Measurements from ENCODE around the gene HPCA. TPM values are rescaled to one million over a fixed set of nuclear protein-coding genes. Genes with fewer than 3 reads are reported as not detected.

Gene HPCA
- total and polyA plus RNA-seq, 2 of the 13 experiments (the other 11 are each of a cell fraction or from before 2014, with no cell fraction given), result not detected

DNA sequence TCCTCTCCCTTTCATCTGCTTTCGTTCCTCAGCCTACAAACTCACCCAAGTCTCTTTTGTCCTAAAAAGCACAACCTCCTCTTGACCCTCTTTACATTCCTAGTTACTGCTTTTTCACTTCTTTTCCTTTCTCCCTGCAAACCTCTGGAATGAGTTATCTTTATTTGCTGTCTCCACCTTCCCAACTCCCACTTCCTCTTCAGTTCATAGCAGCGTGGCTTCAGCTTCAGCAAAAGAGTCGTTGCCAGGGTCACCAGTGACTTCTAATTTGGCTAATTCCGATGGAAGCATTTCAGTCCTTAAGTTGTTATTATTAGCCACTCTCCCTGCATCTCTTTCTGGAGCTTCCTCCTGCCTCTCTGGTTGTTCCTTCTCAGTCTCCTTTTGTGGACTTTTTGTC is 21.1 kb downstream of the HPCA start (continued):
- TF ChIP-seq, protein P1, sequence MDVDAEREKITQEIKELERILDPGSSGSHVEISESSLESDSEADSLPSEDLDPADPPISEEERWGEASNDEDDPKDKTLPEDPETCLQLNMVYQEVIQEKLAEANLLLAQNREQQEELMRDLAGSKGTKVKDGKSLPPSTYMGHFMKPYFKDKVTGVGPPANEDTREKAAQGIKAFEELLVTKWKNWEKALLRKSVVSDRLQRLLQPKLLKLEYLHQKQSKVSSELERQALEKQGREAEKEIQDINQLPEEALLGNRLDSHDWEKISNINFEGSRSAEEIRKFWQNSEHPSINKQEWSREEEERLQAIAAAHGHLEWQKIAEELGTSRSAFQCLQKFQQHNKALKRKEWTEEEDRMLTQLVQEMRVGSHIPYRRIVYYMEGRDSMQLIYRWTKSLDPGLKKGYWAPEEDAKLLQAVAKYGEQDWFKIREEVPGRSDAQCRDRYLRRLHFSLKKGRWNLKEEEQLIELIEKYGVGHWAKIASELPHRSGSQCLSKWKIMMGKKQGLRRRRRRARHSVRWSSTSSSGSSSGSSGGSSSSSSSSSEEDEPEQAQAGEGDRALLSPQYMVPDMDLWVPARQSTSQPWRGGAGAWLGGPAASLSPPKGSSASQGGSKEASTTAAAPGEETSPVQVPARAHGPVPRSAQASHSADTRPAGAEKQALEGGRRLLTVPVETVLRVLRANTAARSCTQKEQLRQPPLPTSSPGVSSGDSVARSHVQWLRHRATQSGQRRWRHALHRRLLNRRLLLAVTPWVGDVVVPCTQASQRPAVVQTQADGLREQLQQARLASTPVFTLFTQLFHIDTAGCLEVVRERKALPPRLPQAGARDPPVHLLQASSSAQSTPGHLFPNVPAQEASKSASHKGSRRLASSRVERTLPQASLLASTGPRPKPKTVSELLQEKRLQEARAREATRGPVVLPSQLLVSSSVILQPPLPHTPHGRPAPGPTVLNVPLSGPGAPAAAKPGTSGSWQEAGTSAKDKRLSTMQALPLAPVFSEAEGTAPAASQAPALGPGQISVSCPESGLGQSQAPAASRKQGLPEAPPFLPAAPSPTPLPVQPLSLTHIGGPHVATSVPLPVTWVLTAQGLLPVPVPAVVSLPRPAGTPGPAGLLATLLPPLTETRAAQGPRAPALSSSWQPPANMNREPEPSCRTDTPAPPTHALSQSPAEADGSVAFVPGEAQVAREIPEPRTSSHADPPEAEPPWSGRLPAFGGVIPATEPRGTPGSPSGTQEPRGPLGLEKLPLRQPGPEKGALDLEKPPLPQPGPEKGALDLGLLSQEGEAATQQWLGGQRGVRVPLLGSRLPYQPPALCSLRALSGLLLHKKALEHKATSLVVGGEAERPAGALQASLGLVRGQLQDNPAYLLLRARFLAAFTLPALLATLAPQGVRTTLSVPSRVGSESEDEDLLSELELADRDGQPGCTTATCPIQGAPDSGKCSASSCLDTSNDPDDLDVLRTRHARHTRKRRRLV (CRISPR knock-in tag; IDR thresholded peaks at IDR 0.05), result no peak

DNA sequence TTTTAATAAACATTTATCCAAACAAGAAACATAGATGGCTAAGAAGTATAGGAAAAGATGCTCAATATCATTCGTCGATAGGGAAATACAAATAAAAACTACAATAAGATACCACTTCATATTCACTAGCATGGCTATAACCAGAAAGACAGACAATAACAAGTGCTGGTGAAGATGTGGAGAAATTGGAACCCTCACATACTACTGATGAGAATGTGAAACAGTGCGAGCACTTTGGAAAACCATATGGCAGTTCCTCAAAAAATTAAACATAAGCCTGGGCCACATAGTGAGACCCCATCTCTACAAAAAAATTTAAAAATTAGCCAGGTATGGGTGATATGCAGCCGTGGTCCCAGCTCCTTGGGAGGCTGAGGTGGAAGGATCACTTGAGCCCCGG is 24.0 kb downstream of the HPCA start:
- in situ Hi-C loops (cut with HindIII; ENCODE audit: extremely low pct_ligation_motif_present, low pct_unique_long_range_greater_than_20kb) (no loop called here), intact Hi-C loops (cut with micrococcal nuclease; ENCODE audit: unreplicated experiment) (no loop called here)
- FAIRE-seq (no peak), ATAC-seq (no peak), DNase-seq (ENCODE audit: low spot score) (no peak)
- Histone ChIP-seq H2AFZ (ENCODE audit: low read length) (no peak overlapping the region), H3K9me3 (ENCODE audit: low read length) (no peaks in the 10 kb centered on the region), H3K27ac (ENCODE audit: extremely low read length, insufficient read depth, low read length) (no peak overlapping the region), H3K4me2 (ENCODE audit: low read depth, low read length) (no peak overlapping the region), H3K4me1 (ENCODE audit: insufficient read depth, low read length) (0 out of 2 replicates have a peak, but pooled peaks cover 7% of the 10 kb centered on the region), H4K20me1 (ENCODE audit: insufficient read depth, low read length) (no peaks in the 10 kb centered on the region), H3K36me3 (replicated peaks in 1 of 2; ENCODE audit: control insufficient read depth in 1 of 2, insufficient read depth in 2 of 2, low read length in 2 of 2) (no peaks in the 10 kb centered on the region), H3K79me2 (ENCODE audit: insufficient read depth, low read length) (no peaks in the 10 kb centered on the region), H3K9ac (ENCODE audit: insufficient read depth, low read depth, low read length) (no peak overlapping the region), H3K4me3 (replicated peaks in 1 of 3; ENCODE audit: insufficient read depth in 1 of 3, low read depth in 2 of 3, low read length in 3 of 3) (no peak overlapping the region), H3K27me3 (ENCODE audit: control insufficient read depth in 1 of 2, insufficient read depth in 2 of 2, low read length in 2 of 2) (peaks cover 0 to 8% of the 10 kb centered on the region in 2 experiments; a peak in 2 of 5 replicates)
- WGBS (ENCODE audit: low lambda C conversion rate), result 35% methylated on average over 5 of the region's 5 CpGs
- ChIA-PET POLR2A (no interaction called here), CTCF (ENCODE audit: low intra/inter-chr PET ratio, low total read pairs) (no interaction called here)
- BruUV-seq (replicated peaks), result no TSS peak
- no peak for TF ChIP-seq ZBTB49 (CRISPR knock-in tag; IDR thresholded peaks at IDR 0.05; ENCODE audit: borderline replicate concordance)
- TF ChIP-seq POGZ (CRISPR knock-in tag; IDR thresholded peaks at IDR 0.05), result no peak
- TF ChIP-seq HOXA5 (CRISPR knock-in tag; IDR thresholded peaks at IDR 0.05), result no peak
- no peak for TF ChIP-seq MXI1 (IDR thresholded peaks at IDR 0.05; ENCODE audit: borderline replicate concordance, low read depth, low read length)
- TF ChIP-seq RFXANK (CRISPR knock-in tag; IDR thresholded peaks at IDR 0.05), result no peak
- no peak for TF ChIP-seq MEIS2 (CRISPR knock-in tag; IDR thresholded peaks at IDR 0.05)
- TF ChIP-seq ERF (CRISPR knock-in tag; IDR thresholded peaks at IDR 0.05), result no peak
- TF ChIP-seq RORA (CRISPR knock-in tag; IDR thresholded peaks at IDR 0.05), result no peak
- no peak for TF ChIP-seq SP1 (IDR thresholded peaks at IDR 0.05)
- TF ChIP-seq SP1 (CRISPR knock-in tag; IDR thresholded peaks at IDR 0.05), result no peak
- no peak for TF ChIP-seq DMAP1 (CRISPR knock-in tag; IDR thresholded peaks at IDR 0.05)
- no peak for TF ChIP-seq HNF4G (IDR thresholded peaks at IDR 0.05; ENCODE audit: borderline replicate concordance, low read depth, low read length)
- TF ChIP-seq HNF4G (CRISPR knock-in tag; IDR thresholded peaks at IDR 0.05; ENCODE audit: borderline replicate concordance, low read depth), result no peak
- no peak for TF ChIP-seq TP53 (CRISPR knock-in tag; conservative IDR thresholded peaks at IDR 0.05)
- no peak for TF ChIP-seq ZNF160 (CRISPR knock-in tag; IDR thresholded peaks at IDR 0.05)
- TF ChIP-seq REL (CRISPR knock-in tag; conservative IDR thresholded peaks at IDR 0.05), result no peak
- TF ChIP-seq, protein P2, sequence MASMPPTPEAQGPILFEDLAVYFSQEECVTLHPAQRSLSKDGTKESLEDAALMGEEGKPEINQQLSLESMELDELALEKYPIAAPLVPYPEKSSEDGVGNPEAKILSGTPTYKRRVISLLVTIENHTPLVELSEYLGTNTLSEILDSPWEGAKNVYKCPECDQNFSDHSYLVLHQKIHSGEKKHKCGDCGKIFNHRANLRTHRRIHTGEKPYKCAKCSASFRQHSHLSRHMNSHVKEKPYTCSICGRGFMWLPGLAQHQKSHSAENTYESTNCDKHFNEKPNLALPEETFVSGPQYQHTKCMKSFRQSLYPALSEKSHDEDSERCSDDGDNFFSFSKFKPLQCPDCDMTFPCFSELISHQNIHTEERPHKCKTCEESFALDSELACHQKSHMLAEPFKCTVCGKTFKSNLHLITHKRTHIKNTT (CRISPR knock-in tag; IDR thresholded peaks at IDR 0.05), result no peak
- no peak for TF ChIP-seq KAT2B (IDR thresholded peaks at IDR 0.05; ENCODE audit: borderline replicate concordance, low read depth, low read length)
